Femur (tissue), 1 donor: ENCODE data around the gene CDH24.

Experiments
- DNase-seq: peaks from one replicate; pipeline ENCODE4 v3.0.0-alpha.2; 2017

CDH24 gene

GRCh38 chr14:23060536-23061260 lies 3.4 kb upstream of the CDH24 start:
- no peak for DNase-seq

DNA sequence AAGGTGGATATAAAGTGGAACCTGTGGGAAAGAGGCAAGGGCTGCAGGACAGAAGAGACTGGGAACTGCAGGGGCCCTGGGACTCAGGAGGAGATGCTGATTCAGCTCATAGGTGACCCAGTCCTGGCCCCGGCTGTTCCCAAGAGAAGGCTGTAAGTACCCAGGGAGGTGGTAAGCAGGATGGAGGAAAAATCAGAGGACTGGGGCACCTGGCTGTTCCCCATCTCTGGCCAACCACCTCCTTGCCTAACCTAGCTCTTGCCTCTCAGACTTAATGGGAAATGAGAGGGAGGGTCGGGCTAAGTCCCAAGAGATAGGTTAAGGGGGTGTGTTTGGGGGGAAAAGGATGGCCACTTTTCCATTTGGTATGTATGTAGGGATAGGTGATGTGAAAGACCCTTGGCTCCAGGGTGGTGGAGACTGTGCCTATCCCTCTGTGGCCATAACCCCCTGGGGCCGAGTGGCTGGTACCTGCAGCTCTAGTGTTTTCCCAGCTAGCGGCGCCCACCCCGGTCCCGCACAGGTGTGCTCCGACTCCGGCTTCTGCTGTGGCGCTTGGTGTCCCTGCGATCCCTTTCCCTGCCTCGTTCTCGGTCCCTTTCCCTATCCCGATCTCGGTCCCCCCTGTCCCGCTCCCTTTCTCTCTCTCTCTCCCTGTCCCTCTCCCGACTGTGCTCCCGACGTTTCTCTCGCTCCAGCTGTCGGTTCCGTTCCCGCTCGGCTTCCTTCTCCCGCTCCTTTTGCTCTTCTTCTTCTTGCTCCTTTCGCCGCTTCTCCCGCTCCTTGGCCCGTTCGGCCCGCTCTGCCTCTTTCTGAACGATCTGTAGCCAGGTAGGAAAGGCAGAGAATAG lies 1.6 kb upstream of the CDH24 start:
- DNase-seq, result peak; percentile 19

DNA sequence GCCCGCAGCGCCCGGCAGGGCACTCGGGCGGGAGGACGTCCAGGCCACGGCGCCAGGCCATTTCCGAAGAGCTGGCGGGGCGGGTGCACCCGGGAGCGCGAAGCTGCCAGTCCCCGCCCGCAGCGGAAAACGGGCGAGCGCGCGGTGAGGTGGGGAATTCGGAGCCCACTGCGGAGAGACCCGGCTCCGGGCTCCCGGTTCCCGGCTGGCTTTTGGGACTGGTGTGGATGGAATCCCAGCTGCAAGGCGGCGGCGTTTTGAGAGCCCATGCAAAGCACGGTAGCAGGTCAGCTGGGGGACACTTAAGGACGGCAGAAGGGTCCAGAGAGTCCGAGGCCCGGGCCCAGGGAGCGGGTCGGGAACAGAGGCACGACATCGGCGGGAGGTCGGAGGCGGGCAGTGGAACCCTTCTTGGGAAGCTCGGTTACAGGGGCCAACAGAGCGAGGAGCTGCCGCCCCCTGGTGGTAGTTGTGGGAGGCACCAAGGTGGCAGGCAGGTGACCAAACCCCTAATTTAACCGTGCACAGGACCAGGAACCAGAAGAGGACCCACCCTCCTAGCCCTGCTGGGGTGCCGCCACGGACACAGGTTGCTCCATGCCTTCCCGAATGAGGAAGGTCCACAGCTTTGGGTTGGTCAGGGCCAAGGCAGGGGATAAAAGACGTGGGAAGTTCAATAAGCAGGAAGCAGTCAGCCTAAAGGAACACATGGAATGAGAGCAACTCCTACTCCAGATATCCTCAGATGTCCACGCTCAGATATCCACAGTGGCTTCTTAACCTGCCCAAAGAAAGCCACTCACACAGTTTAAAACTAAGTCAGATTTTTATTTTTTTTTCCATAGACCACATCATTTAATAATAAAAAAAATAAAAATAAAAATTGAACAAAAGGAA lies 685 bp upstream of the CDH24 start:
- peak; percentile 93 for DNase-seq

DNA sequence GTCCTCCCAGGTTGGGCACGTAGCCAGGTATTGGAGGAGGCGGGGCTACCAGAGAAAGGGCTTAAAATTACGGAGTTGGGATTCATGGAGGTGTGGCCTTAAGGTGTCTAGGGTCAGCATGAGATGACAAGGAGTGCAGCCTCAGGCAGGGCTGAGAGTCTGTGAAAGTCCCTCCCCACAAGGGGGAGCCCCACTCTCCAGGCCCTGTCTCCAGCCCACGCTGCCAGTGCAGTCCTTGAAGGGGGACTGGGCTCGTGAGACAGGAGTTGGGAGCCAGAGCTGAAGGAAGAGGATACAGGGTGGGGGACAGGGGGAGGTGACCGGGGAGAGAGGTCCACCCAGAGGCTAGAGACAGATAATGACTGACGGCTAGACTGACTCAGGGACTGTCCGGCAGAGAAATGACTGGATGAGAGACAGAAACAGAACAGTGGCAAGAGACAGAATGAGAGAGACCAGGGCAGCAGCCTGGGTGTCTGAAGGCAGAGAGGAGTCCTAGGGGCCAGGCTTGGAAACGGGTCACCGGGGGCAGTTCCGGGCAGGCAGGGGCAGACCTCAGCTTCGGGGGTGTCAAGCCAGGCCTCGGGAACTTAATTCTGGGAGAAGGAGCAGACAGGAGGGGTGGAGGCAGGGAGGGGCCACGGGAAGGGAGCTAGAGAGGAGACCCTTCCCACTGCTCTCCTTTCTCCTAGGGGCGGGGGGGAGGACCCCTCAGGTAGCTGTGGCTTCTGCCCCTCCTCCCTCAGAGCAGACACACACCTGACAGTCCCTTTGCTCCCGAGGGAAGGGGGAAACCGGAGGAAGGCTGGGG lies 970 bp downstream of the CDH24 start:
- DNase-seq, result peak; percentile 71

GRCh38 chr14:23055621-23056144 lies 1.6 kb downstream of the CDH24 start:
- no peak for DNase-seq

DNA sequence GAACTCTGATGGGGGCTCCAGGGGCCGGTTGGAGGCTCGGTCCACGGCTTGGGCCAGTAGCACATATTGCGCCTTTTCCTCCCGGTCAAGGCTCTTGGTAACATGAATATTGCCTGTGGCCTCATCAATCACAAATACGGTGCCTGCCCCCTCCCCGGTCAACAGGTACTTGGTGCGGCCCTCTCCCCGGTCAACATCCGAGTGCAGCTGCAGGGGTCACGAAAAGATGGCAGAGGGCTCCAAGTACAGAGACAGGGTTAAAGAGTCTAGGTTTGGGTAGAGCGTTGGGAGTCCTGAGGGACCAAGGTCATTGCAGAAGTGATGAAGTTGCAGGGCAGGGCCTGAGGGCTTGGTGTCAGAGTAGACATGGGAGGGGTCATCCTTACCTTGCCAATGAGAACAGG lies 2.2 kb downstream of the CDH24 start:
- DNase-seq, result no peak

- no peak for DNase-seq
Observed at GRCh38 chr14:23054000-23054811, 3.1 kb downstream of the CDH24 start.

DNA sequence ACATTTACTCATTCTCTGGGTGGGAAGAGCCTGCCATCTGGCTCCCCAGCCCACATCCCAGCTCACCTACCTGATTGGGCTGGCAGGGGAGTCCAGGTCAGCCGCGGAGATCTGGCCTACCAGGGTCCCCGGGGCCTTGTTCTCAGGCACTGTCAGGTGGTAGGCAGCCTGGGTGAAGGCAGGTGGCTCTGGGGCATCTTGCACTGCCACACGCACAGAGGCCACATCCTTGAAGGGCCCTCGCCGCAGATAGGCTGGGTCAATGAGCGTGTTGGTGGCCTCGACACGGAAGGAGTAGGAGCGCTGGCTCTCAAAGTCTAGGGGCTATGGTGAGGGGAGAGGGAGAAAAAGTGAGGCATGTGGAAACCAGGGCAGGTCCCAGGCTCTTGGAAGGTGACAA lies 3.9 kb downstream of the CDH24 start:
- no peak for DNase-seq

DNA sequence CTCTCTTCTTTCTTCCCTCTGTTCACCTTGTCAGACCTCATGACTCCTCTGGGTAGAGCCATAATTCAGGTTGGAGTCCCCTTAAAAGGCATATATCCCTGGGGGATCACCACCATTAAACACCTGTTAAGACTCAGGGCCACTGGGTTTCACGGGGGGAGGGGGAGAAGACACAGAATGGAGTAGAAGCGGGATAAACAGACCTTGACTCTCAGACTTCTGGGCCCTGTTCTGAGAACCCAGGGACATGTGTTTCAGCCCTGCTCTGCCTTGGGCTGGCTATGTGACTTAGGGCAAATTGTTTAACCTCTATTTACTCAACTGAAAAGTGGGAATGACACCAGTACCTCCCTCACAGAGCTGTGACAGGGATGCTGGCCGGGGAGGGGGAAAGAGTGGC lies 4.6 kb downstream of the CDH24 start:
- DNase-seq, result no peak

- no peak for DNase-seq
Observed at GRCh38 chr14:23052182-23052623, 5.1 kb downstream of the CDH24 start.

DNA sequence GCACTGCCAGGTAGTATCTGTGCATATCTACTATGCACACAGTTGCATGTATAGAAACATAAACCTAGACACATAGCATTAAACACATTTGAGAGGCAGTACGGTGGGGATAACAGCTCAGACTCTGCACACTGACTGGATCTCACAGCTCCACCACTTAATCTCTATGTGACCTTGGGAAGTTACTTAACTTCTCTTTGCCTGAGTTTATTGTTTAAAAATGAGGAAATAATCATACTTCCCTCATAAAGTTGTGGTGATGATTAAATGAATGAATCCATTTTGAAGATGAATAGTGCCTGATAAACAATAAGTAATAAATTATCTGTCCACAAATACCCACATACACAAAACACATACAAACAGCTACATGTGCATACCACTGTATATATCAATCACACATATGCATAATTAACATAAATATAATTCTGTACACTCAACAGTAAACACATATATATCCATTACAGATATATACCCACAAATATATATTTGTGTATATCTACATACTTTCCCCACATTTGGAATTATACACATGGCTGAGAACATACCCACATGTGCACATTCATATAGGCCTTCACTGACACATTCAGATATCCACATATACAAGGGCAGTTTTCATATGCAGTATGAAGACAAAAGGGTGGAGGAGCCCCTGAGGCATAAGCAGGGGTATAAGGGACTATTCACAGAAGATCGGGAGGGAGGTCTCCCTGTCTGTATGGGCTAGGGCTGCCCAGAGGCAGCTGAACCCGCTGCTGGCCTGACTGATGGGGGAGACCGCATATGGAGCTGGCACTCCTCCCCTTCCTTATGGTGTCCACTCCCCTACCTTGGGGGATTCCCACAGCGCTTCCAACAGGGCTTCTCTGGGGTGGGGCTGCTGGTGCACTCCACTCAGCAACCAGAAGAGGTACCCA lies 5.9 kb downstream of the CDH24 start:
- DNase-seq, result no peak

DNA sequence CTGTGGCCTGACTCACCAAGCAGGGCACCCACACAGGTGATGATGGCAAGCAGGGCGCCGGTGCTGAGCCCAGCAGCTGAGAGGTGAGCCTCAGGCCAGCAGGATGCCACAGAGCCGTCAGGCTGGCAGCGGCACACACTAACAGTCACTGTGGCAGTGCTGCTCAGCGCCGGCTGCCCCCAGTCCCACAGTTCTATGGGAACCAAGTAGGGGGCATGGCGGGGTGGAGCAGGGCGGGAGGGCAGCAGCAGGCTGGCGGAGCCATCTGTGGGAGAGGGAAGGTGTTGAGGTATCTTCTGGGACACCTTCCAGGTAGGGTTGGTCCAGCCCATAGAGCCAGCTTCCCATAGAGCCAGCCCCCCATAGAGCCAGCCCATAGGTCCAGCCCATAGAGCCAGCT lies 8.3 kb downstream of the CDH24 start:
- no peak for DNase-seq

DNA sequence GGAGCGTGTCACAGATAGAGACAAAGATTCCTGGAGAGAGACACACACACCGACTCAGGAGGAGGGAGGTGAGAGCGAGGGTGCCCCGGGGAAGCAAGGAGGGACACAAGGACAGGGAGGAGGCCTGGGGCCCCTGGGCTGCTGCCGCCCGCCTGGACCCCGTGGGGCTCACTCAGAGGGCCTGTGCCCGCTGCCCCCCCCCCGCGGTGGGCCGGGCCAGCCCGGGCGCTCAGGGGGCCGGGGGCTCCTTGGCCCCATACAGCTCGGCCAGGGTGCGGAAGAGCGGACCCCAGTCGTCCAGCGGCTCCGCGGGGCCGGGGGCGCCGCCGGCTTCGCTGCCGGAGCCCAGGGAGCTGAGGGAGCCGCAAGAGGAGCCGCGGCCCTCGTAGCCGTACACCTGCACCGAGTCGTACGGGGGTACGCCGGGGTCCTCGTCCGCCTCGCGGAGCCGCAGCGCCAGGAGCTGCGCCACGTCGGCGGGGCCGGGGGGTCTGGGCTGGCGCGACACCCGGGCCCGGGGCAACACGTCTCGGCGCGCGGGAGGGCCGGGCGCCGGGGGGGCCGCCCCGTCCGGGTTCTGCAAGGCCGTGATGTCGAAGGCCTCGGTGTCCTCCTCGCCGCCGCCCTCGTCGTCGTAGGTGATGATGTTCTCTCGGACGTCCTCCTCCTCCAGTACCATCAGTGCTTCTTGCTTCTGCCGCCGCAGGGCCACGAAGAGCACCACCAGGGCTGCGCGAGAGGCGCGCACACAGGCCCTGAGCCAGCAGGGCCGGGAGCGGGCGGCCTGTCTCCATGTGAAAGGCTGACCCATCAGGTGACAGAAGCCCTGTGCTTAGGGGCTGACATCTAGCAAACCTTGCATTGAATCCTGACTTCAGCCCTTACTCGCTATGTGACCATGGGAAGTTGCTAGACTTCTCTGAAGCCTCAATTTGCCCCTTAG lies 9.3 kb downstream of the CDH24 start:
- no peak for DNase-seq

GRCh38 chr14:23047034-23047634 lies 10.2 kb downstream of the CDH24 start:
- no peak for DNase-seq

- DNase-seq, result no peak
Observed at GRCh38 chr14:23045419-23046357, 11.6 kb downstream of the CDH24 start.

- no peak for DNase-seq
Observed at GRCh38 chr14:23044840-23045239, 12.5 kb downstream of the CDH24 start.

- no peak for DNase-seq
Observed at GRCh38 chr14:23043754-23044153, 13.6 kb downstream of the CDH24 start.
